OCI-LY7 (cell line): ENCODE results near the gene HCAR2. TPM values are rescaled to one million over a fixed set of nuclear protein-coding genes. Genes with fewer than 3 reads are reported as not detected.
A peak's percentile ranks its signal among the peaks of the same experiment; 100 is the strongest.

ENCODE experiments used
- BruUV-seq: library from RNA; stranded (reverse); fragments of 400-500 nt; replicated peaks from 2 replicates; lab custom pipeline; 2021; lab: Mats Ljungman, UMichigan
- CTCF ChIA-PET: fragments of 300-600 bp; sonication (Branson Sonifier 250); formaldehyde crosslinking; loops from one replicate; lab custom pipeline; 2022; ENCODE audit warnings: antibody characterized with exemption; ENCODE audit not compliant: unreplicated experiment; lab: Charles Lee
- POLR2A ChIA-PET: fragments of 300-600 bp; sonication (Branson Sonifier 250); formaldehyde crosslinking; loops from one replicate; lab custom pipeline; 2022; ENCODE audit warnings: antibody characterized with exemption; lab: Charles Lee
- DNase-seq: peaks from one replicate; pipeline ENCODE4 v3.0.0-alpha.2; 2015; ENCODE audit warnings: low spot score
- H2AFZ ChIP-seq: fragments of 200-600 bp; sonication (generic), shearing (Covaris generic); 2 replicates; pipeline ENCODE4 v1.6.1; 2014; ENCODE audit warnings: mild to moderate bottlenecking, antibody characterized with exemption, low read length, moderate library complexity
- H3K27ac ChIP-seq: fragments of 200-600 bp; sonication (generic); 2 replicates; pipeline ENCODE4 v1.5.1; 2014; ENCODE audit warnings: mixed run types, low read depth, mild to moderate bottlenecking, moderate library complexity, low read length, inconsistent platforms; ENCODE audit not compliant: poor library complexity, severe bottlenecking
- H3K36me3 ChIP-seq: fragments of 200-600 bp; sonication (generic); 2 replicates; pipeline ENCODE4 v1.6.1; 2014; ENCODE audit warnings: mild to moderate bottlenecking, antibody characterized with exemption, low read length, moderate library complexity, mixed read lengths; ENCODE audit not compliant: insufficient read depth
- H3K4me1 ChIP-seq: fragments of 200-600 bp; sonication (generic); 2 replicates; pipeline ENCODE4 v1.5.1; 2014; ENCODE audit warnings: mild to moderate bottlenecking, low read length; ENCODE audit not compliant: insufficient read depth, poor library complexity, severe bottlenecking
- H3K4me2 ChIP-seq: fragments of 200-600 bp; sonication (generic); 2 replicates; pipeline ENCODE4 v1.6.1; 2014; ENCODE audit warnings: mild to moderate bottlenecking, low read length
- H3K4me3 ChIP-seq: fragments of 200-600 bp; sonication (generic); 2 replicates; pipeline ENCODE4 v1.5.1; 2014; ENCODE audit warnings: mild to moderate bottlenecking, low read depth, low read length; ENCODE audit not compliant: poor library complexity, severe bottlenecking
- H3K79me2 ChIP-seq: fragments of 200-600 bp; sonication (generic); 2 replicates; pipeline ENCODE4 v1.6.1; 2016; ENCODE audit warnings: low read depth, mild to moderate bottlenecking, low read length, moderate library complexity, mixed read lengths; ENCODE audit not compliant: insufficient read depth
- H3K9me2 ChIP-seq: fragments of 200-600 bp; sonication (generic); 2 replicates; pipeline ENCODE4 v1.6.1; 2016; ENCODE audit warnings: mild to moderate bottlenecking, low read length, mixed read lengths; ENCODE audit not compliant: insufficient read depth
- H3K9me3 ChIP-seq: fragments of 200-600 bp; sonication (generic); 2 replicates; pipeline ENCODE4 v1.6.1; 2014; ENCODE audit warnings: mild to moderate bottlenecking, mixed run types, low read length, mixed read lengths
- H4K20me1 ChIP-seq: fragments of 200-600 bp; sonication (generic); 2 replicates; pipeline ENCODE4 v1.6.1; 2014; ENCODE audit warnings: mild to moderate bottlenecking, antibody characterized with exemption, low read length, moderate library complexity, mixed read lengths; ENCODE audit not compliant: insufficient read depth
- CTCF ChIP-seq: fragments of 200-600 bp; sonication (generic); conservative IDR thresholded peaks from 2 replicates; pipeline ENCODE4 v1.5.1; 2014; ENCODE audit warnings: mild to moderate bottlenecking, antibody characterized with exemption, low read length, moderate library complexity, mixed read lengths
- EZH2phosphoT487 ChIP-seq: fragments of 200-600 bp; sonication (generic); IDR thresholded peaks from 2 replicates; pipeline ENCODE4 v1.6.1; 2018; ENCODE audit warnings: low read depth, borderline replicate concordance, mild to moderate bottlenecking, mixed run types, antibody characterized with exemption, low read length, moderate library complexity, mixed read lengths
- intact Hi-C: fragments of 100-400 bp; cut with micrococcal nuclease; formaldehyde crosslinking; loops from one replicate; pipeline ENCODE4 v1.10.0; 2022; ENCODE audit not compliant: unreplicated experiment
- total RNA-seq, 2 experiments: library from RNA; depleted of rRNA in 1 of 2; stranded (reverse); fragments of >200 nt in 1 of 2; shearing (Covaris generic) in 1 of 2; gene quantifications; 2 replicates each; pipeline ENCODE4 v1.2.3, GENCODE V29; 2014 to 2022

Gene HCAR2
- total RNA-seq, 2 experiments from 2014 or later: not detected

GRCh38 chr12:122749569-122750332 lies 46.6 kb upstream of the HCAR2 start:
- Histone ChIP-seq H3K9me3 (no peaks in the 10 kb centered on the region; the same call in 1 of the 2 replicates), H4K20me1 (peaks cover 10% of the 10 kb centered on the region; the same call in 1 of the 2 replicates), H3K9me2 (no peaks in the 10 kb centered on the region), H3K36me3 (peaks cover 13% of the 10 kb centered on the region), H2AFZ (no peak overlapping the region), H3K4me3 (no peak overlapping the region), H3K79me2 (peaks cover 26% of the 10 kb centered on the region), H3K4me1 (peaks cover 33% of the 10 kb centered on the region), H3K4me2 (no peak overlapping the region; the same call in 1 of the 2 replicates), H3K27ac (no peak overlapping the region)
- TF ChIP-seq EZH2phosphoT487 (no peak), CTCF (no peak)
- no peak for DNase-seq
- POLR2A ChIA-PET: no interaction called here
- intact Hi-C loops: no loop called here
- BruUV-seq: TSS peak; percentile 61
- CTCF ChIA-PET: no interaction called here

- no peaks in the 10 kb centered on the region for H3K9me2 ChIP-seq
- H3K4me1 ChIP-seq: peaks cover 30% of the 10 kb centered on the region
- H3K27ac ChIP-seq: no peak overlapping the region
- POLR2A ChIA-PET: no interaction called here
- TF ChIP-seq CTCF (no peak), EZH2phosphoT487 (no peak)
- H3K4me3 ChIP-seq: no peak overlapping the region
- CTCF ChIA-PET: no interaction called here
- H3K9me3 ChIP-seq: no peaks in the 10 kb centered on the region; the same call in 1 of the 2 replicates
- peaks cover 6% of the 10 kb centered on the region; the same call in 1 of the 2 replicates for H3K79me2 ChIP-seq
- DNase-seq: no peak
- H2AFZ ChIP-seq: no peak overlapping the region
- BruUV-seq: no TSS peak
- H3K36me3 ChIP-seq: no peaks in the 10 kb centered on the region
- intact Hi-C loops: no loop called here
- H4K20me1 ChIP-seq: no peaks in the 10 kb centered on the region
- H3K4me2 ChIP-seq: no peak overlapping the region
Observed at GRCh38 chr12:122747224-122748135, 44.3 kb upstream of the HCAR2 start.
